ENCODE measurements around the gene ELOB.
"Not testable (repeated sequence)": the region's sequence is repeated elsewhere in the genome, so short reads cannot be mapped to it uniquely, and the experiment has no call there.

The ELOB gene

DNA sequence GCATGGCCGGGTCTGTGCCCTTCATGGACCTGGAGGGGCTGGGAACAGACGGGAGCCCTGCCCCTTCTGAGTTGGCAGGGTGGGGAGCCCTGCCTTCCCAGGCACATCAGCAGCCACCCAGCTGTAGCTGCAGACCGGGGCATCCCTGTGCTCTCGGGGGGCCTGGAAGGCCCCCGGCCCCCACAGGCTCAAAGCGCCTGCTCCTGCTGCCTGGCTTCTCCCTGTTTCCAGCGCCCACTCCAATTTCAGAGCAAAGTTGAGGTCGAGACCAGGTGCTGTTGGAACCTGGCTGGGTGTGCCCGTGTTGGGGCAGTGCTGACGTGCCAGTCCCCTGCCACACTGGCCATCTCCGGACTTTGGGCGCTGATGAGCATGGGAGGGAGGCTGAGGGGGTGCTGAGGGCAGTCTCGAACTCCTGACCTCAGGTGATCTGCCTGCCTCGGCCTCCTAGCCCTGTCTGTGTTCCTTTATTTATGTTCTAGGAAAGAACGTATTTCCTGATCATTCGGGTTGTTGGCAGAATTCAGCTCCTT, 52.2 kb downstream of the ELOB start:
- no peak for DNase-seq (ENCODE audit: extremely low read depth in 1 of 2, low read depth in 1 of 2)

DNA sequence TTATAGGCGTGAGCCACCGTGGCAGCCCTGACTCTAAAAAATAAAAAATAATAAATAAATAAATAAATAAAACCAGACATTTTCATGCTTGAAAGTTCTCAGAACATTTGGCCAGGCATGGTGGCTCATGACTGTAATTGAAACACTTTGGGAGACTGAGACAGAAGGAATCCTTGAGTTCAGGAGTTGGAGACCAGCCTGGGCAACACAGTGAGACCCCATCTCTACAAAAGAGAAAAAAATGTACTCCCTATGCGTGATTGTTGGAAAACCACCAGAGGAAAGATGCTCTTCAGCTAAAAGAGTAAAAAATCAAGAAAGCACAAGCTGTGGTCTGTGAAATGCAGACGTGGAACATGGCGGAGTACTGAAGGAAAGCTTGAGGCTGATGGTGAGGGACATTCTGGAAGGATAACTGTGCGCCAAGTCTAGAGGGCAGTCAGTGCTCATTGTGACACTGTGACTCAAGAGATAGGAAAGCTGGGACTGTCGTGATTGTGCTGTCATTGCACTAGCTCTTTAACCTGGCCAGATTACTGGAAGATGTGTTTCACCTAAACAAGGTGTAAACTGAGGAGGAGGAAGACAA, 52.9 kb downstream of the ELOB start:
- DNase-seq (ENCODE audit: extremely low read depth in 1 of 2, low read depth in 1 of 2), result no peak

DNA sequence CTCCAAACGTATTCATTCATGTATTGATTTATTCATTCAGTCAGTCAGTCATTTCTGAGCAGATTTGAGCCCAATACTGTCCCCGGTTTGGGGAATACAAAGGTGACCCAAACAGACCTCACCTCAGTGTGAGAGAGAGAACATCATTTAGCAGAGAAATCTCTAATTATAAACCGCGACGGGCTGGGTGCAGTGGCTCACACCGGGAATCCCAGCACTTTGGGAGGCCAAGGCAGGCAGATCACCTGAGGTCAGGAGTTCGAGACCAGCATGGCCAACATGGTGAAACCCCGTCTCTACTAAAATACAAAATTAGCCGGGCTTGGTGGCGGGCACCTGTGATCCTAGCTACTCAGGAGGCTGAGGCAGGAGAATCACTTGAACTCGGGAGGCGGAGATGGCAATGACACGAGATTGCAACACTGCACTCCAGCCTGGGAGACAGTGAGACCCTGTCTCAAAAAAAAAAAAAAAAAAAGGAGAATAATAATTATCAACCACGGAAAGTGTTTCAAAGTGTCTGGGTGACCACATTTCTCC, 55.4 kb downstream of the ELOB start:
- DNase-seq (ENCODE audit: extremely low read depth in 1 of 2, low read depth in 1 of 2), result not testable (repeated sequence)

Data from stimulated activated CD8-positive, alpha-beta memory T cell treated with anti-CD3 and anti-CD28 coated beads, Interleukin-7, amount 100 ng/mL, for 48 hours (primary cell).